Left hindlimb (tissue), 1 donor: ENCODE data around the gene DCTN2.
"Not testable (repeated sequence)": the region's sequence is repeated elsewhere in the genome, so short reads cannot be mapped to it uniquely, and the experiment has no call there.

Source experiments
- DNase-seq: peaks from one replicate; pipeline ENCODE4 v3.0.0-alpha.2; 2018

The DCTN2 gene

DNA sequence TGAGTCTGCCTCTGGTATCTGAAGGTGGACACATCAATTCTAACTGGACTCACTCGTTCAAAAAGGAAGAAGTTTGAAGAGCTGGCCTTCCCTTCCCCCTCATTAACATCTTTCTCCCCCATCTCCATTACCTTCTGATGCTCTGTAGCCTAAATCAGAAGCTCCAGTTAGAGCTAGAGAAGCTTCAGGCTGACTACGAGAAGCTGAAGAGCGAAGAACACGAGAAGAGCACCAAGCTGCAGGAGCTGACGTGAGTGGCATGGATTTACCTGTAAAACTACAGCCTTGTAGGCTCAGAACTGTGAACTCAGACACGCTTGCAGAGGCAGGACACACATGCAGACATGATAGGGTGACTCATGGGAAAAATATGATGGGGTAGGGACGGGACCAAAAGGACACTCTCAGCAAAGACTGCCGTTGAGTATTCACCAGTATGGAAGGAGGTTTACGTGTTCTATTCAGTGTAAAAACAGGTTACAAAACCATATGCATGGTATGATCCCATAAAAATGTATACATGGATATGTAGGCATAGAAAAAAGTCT, 29.7 kb upstream of the DCTN2 start:
- no peak for DNase-seq

- DNase-seq, result no peak
Observed at GRCh38 chr12:57575771-57576612, 29.0 kb upstream of the DCTN2 start.

- no peak for DNase-seq
Observed at GRCh38 chr12:57574795-57575194, 27.8 kb upstream of the DCTN2 start.

- no peak for DNase-seq
Observed at GRCh38 chr12:57571926-57572762, 25.2 kb upstream of the DCTN2 start.

DNA sequence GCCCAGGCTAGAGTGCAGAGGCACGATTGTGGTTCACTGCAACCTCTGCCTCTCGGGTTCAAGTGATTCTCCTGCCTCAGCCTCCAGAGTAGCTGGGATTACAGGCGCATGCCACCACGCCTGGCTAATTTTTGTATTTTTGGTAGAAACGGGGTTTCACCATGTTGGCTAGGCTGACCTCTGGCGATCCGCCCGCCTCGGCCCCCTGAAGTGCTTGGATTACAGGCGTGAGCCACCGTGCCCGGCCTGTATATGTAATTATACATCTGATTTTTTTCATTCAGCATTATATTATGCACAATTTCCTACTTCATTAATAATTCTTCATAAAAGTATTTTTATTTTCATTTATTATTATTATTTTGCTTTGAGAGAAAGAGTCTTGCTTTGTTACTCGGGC, 23.4 kb upstream of the DCTN2 start:
- DNase-seq, result not testable (repeated sequence)

- DNase-seq, result no peak
Observed at GRCh38 chr12:57569858-57570257, 22.9 kb upstream of the DCTN2 start.

GRCh38 chr12:57568838-57569237, 21.8 kb upstream of the DCTN2 start:
- no peak for DNase-seq

GRCh38 chr12:57564178-57564740, 17.3 kb upstream of the DCTN2 start:
- DNase-seq, result no peak

DNA sequence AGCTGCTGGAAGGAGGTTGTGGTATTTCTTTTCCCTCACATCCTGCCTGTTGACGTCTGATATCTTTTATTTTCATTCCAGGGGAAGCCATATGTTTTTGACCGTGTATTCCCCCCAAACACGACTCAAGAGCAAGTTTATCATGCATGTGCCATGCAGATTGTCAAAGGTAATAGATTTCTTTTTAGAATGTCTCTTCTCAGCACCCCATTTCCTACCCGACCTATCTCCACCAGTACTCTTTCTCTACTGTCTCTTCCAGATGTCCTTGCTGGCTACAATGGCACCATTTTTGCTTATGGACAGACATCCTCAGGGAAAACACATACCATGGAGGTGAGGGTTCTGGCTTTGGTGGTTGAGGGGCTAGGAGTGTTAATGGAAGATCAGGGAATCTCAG, 16.4 kb upstream of the DCTN2 start:
- no peak for DNase-seq

GRCh38 chr12:57561117-57561516, 14.1 kb upstream of the DCTN2 start:
- DNase-seq, result not testable (repeated sequence)

DNA sequence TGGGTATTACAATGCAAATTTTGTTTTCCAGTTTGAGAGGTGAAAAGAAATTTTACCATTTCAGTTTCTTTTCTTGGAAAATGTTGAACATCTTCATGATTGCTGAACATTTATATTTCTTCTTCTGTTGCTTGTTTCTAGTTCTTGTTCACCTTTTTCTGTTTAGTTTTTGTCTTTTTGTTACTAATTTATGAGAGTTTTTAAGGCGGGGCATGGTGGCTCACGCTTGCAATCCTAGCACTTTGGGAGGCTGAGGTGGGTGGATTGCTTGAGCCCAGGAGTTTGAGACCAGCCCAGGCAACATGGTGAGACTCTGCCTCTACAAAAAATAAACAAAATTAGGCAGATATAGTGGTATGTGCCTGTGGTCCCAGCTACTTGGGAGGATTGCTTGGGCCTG, 13.5 kb upstream of the DCTN2 start:
- DNase-seq, result no peak

GRCh38 chr12:57558864-57559263, 11.9 kb upstream of the DCTN2 start:
- DNase-seq, result no peak

DNA sequence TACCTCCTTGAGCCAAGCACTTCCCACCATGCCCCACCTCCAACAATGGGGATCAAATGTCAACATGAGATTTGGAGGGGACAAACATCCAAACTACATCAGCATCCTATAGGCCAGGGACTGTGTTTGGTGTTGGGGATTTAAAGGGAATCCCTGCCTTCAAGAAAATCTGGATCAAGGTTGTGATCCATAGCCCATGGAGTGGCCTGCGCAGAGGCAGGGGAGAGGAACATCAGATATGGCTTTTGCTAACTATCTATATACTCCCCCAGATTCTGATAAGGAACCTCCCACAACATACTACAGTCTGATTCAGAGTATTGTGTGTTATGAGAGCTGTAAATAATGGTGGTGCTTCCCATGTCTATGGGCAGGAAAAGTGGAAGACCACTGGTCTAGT, 7.9 kb upstream of the DCTN2 start:
- DNase-seq, result no peak

DNA sequence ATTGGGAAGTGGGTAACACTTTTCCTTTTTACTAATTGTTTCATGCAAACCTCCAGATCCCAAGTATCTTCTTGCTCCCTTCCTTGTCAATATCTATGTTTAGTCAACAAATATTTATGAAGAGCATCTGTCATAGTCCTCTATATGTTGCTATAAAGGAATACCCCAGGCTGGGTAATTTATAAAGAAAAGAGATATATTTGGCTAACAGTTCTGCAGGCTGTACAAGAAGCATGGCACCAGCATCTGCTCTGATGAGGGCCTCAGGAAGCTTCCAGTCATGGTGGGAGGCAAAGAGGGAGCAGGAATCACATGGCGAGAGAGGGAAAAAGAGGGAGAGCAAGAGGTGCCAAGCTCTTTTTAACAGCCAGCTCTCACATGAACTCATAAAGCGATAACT, 7.5 kb upstream of the DCTN2 start:
- no peak for DNase-seq

DNA sequence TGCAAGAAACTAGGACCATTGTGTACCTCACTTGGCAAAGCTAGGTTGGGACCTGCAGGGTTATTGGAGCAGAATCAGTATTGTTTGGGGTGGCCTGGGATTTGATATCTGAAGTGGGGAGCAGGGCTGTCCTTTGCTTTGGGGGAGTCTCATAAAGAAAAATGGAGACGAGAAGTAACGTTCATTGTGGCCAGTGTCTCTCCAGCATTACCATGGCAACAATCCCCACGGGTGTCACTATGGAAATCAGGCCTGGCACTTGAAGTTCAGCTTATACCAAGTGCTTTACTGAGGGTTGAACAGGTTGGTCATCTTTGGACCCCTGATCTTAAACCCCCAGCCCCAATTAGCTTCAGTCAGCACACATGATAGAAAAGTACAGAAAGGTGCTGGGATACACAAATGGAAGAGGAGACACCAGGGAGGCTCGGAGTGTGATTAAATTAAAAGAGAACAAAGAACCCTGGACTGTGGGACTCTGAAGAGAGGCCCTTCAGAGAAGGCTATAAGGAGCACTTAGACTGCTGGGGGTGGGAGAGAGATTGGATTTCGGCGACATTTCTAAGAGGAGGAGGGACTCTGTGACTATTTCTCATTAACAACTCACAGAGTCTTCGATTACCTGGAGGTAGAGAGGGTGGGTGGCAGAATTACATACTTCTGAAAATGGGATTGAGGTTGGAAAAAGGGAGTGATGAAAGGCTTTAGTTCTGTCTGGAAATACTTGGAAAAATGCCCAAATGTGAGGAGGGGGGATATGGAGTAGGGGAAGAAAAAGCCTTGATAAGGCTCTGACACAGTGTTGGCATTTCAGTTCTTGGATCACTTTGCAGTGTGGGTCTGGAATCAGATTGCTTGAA, 6.6 kb upstream of the DCTN2 start:
- DNase-seq, result no peak

GRCh38 chr12:57552835-57553313, 5.9 kb upstream of the DCTN2 start:
- DNase-seq, result no peak

DNA sequence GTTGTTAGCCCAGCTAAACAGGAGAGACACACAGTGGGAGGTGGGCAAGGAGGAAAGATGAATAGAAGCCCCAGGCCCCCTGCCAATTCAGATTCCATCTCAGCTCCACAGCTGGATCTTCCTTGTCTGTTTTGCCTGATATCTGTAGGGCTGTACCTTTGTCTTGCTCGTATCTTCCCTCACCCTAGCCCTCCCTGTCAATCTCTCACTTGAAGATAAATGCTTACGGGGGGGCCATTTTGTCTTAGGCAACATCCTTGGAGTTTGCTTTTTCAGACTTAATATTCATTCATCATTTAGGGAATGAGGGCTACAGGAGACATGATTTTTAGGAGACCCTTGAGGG, 5.3 kb upstream of the DCTN2 start:
- no peak for DNase-seq

DNA sequence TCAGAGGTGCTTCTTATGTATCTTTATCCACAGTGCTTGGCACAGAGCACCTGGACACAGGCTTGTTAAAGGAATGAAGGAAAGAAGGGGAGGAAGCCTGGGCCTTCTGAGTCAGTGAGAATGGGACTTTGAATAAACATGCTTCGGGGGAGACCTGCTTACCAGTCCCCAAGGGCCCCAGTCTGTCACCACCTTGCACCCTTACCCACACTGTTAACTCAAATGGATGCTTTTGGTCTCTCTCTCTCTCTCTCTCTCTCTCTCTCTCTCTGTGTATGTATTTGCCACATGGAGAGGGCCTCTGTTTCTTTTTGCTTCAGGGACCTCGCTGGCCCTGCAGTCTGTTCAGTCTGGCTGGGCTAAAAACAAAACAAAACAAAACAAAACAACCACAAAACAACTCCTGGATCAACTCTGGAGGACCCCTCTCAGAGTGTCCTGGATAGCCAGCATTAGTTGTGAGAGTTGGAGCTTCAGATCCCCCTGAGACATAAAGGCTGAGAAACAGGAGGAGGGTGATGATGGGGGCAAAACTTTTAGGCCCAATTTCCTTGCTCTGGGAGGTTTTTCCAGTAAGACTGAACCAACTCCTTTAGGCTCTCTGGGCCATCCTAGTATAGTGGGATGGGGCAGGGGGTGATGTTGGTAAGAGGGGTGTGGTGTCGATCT, 4.8 kb upstream of the DCTN2 start:
- DNase-seq, result no peak

- no peak for DNase-seq
Observed at GRCh38 chr12:57550641-57551549, 3.9 kb upstream of the DCTN2 start.

DNA sequence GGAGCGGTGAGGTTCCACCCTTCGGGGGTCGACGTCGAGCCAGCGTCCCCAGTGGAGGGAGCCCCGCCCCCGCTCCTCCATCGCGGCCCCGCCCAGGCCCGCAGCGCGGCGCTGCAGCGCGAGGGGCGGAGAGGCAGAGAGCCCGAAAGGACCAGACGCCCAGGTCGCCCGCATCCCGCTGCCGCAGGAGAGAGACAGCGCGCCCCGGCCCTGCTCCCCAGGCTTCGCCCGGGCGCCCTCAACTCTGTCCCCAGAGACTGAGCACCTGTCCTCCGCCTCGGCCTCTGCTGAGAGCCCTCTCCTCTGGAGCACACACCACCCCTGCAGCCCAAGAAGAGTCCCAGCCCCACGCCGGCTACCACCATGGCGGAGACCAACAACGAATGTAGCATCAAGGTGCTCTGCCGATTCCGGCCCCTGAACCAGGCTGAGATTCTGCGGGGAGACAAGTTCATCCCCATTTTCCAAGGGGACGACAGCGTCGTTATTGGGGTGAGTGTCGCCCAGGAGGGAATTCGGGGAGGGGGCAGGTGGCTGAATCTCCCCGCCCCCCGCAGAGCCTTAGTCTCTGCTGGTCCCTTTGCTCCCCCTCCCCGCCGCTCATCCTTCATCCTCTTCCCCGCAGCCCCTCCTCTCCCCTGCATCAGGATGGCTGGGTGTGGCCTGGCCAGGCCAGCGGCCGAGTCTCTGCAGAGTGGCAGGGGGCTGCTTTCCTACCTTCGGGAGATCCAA, 3.1 kb upstream of the DCTN2 start, which contains the start of gene KIF5A:
Gene KIF5A, plus strand, starts transcription at position 136 of the 732 bp plus-strand sequence. Its CDS starts 228 bp downstream, at position 364.
- no peak for DNase-seq
